IMR-90 (cell line): ENCODE data around the gene RPL27A. TPM values are rescaled to one million over a fixed set of nuclear protein-coding genes. Genes with fewer than 3 reads are reported as not detected.

Experiments
- ATAC-seq: fragments of 200-7000 bp; cut with Tn5 transposase; 2 replicates; pipeline ENCODE4 v1.9.1; 2020; ENCODE audit warnings: low read depth, mild to moderate bottlenecking, moderate library complexity
- BruUV-seq: library from RNA; stranded (reverse); fragments of 400-500 nt; replicated peaks from 2 replicates; lab custom pipeline; 2021; lab: Mats Ljungman, UMichigan
- CTCF ChIA-PET: fragments of 300-600 bp; formaldehyde crosslinking; extraction: SDS; loops from one replicate; lab custom pipeline; 2021; ENCODE audit warnings: antibody characterized with exemption; lab: Yijun Ruan, JAX
- POLR2A ChIA-PET: fragments of 300-600 bp; sonication (Branson Sonifier 250); formaldehyde crosslinking; loops from one replicate; lab custom pipeline; 2022; ENCODE audit warnings: antibody characterized with exemption; ENCODE audit not compliant: unreplicated experiment; lab: Charles Lee
- DNase-seq: peaks from one replicate; pipeline ENCODE4 v3.0.0; 2013
- H2AFZ ChIP-seq: replicated peaks from 2 replicates; pipeline ENCODE3; 2013; ENCODE audit warnings: low read length, mild to moderate bottlenecking; ENCODE audit not compliant: poor library complexity
- H2AK5ac ChIP-seq: 2 replicates; pipeline ENCODE4 v1.6.1; 2013; ENCODE audit warnings: low read depth, low read length, inconsistent platforms
- H2AK9ac ChIP-seq: replicated peaks from 2 replicates; pipeline ENCODE3; 2013; ENCODE audit warnings: mild to moderate bottlenecking, low read depth, low read length, moderate library complexity; ENCODE audit not compliant: poor library complexity
- H2BK120ac ChIP-seq: 2 replicates; pipeline ENCODE4 v1.6.1; 2013; ENCODE audit warnings: low read depth, low read length, inconsistent platforms
- H2BK15ac ChIP-seq: 3 replicates; pipeline ENCODE4 v1.6.1; 2013; ENCODE audit warnings: low read depth, low read length, inconsistent platforms
- H2BK20ac ChIP-seq: 2 replicates; pipeline ENCODE4 v1.6.1; 2013; ENCODE audit warnings: low read depth, mild to moderate bottlenecking, inconsistent platforms, low read length, moderate library complexity
- H2BK5ac ChIP-seq: 2 replicates; pipeline ENCODE4 v1.6.1; 2013; ENCODE audit warnings: mild to moderate bottlenecking, low read depth, low read length, inconsistent platforms; ENCODE audit not compliant: poor library complexity, severe bottlenecking
- H3K14ac ChIP-seq: replicated peaks from 2 replicates; pipeline ENCODE4 v1.6.1; 2013; ENCODE audit warnings: low read depth, low read length, inconsistent platforms
- H3K18ac ChIP-seq: 2 replicates; pipeline ENCODE4 v1.6.1; 2013; ENCODE audit warnings: low read depth, low read length, control low read depth
- H3K23ac ChIP-seq: 2 replicates; pipeline ENCODE4 v1.6.1; 2013; ENCODE audit warnings: low read depth, low read length, inconsistent platforms
- H3K27ac ChIP-seq: 2 replicates; pipeline ENCODE4 v1.5.1; 2013; ENCODE audit warnings: mild to moderate bottlenecking, control low read depth, low read length; ENCODE audit not compliant: insufficient read depth
- H3K27me3 ChIP-seq: 2 replicates; pipeline ENCODE4 v1.6.1; 2013; ENCODE audit warnings: low read length; ENCODE audit not compliant: control insufficient read depth, insufficient read depth
- H3K36me3 ChIP-seq: 2 replicates; pipeline ENCODE4 v1.6.1; 2013; ENCODE audit warnings: low read length, mixed read lengths; ENCODE audit not compliant: control insufficient read depth, insufficient read depth
- H3K4ac ChIP-seq: 2 replicates; pipeline ENCODE4 v1.6.1; 2013; ENCODE audit warnings: low read depth, low read length, inconsistent platforms
- H3K4me1 ChIP-seq: 2 replicates; pipeline ENCODE4 v1.6.1; 2013; ENCODE audit warnings: low read length, mixed read lengths; ENCODE audit not compliant: control insufficient read depth, insufficient read depth
- H3K4me2 ChIP-seq: 2 replicates; pipeline ENCODE4 v1.6.1; 2013; ENCODE audit warnings: low read depth, mild to moderate bottlenecking, control low read depth, low read length, moderate library complexity
- H3K4me3 ChIP-seq: 2 replicates; pipeline ENCODE4 v1.5.1; 2013; ENCODE audit warnings: low read depth, mild to moderate bottlenecking, control low read depth, low read length, moderate library complexity; ENCODE audit not compliant: insufficient read depth
- H3K56ac ChIP-seq: 2 replicates; pipeline ENCODE4 v1.6.1; 2013; ENCODE audit warnings: low read length, inconsistent platforms; ENCODE audit not compliant: insufficient read depth; ENCODE audit errors: extremely low read depth
- H3K79me1 ChIP-seq, 2 experiments: 2 replicates each; pipeline ENCODE4 v1.6.1; 2013; ENCODE audit warnings: low read length in 2 of 2, inconsistent platforms in 1 of 2, low read depth in 1 of 2
- H3K9ac ChIP-seq: 2 replicates; pipeline ENCODE4 v1.6.1; 2013; ENCODE audit warnings: low read depth, low read length, control low read depth
- H3K9me1 ChIP-seq: 2 replicates; pipeline ENCODE4 v1.6.1; 2013; ENCODE audit warnings: low read length, inconsistent platforms; ENCODE audit not compliant: insufficient read depth
- H3K9me3 ChIP-seq: 2 replicates; pipeline ENCODE4 v1.6.1; 2013; ENCODE audit warnings: low read length; ENCODE audit not compliant: control insufficient read depth, insufficient read depth
- H4K20me1 ChIP-seq: 2 replicates; pipeline ENCODE4 v1.6.1; 2013; ENCODE audit warnings: low read length, inconsistent platforms; ENCODE audit not compliant: insufficient read depth
- H4K5ac ChIP-seq: 2 replicates; pipeline ENCODE4 v1.6.1; 2013; ENCODE audit warnings: mild to moderate bottlenecking, low read depth, low read length, control low read depth
- H4K8ac ChIP-seq, 2 experiments: 2 replicates each; pipeline ENCODE4 v1.6.1; 2013; ENCODE audit warnings: low read depth in 2 of 2, low read length in 2 of 2, control low read depth in 1 of 2, inconsistent platforms in 1 of 2
- H4K91ac ChIP-seq: 2 replicates; pipeline ENCODE4 v1.6.1; 2013; ENCODE audit warnings: low read depth, low read length, inconsistent platforms; ENCODE audit not compliant: insufficient read depth
- BHLHE40 ChIP-seq: fragments of 150-350 bp; IDR thresholded peaks from 2 replicates; pipeline ENCODE4 v1.6.1; 2016; ENCODE audit warnings: mild to moderate bottlenecking, low read depth, low read length
- CEBPB ChIP-seq: IDR thresholded peaks from 2 replicates; pipeline ENCODE4 v1.6.1; 2012; ENCODE audit warnings: low read depth, low read length, improper control_type of control experiment
- CHD1 ChIP-seq: IDR thresholded peaks from 2 replicates; pipeline ENCODE4 v1.6.1; 2012; ENCODE audit warnings: low read depth, low read length, improper control_type of control experiment
- FOS ChIP-seq: fragments of 150-350 bp; IDR thresholded peaks from 2 replicates; pipeline ENCODE4 v1.6.1; 2016; ENCODE audit warnings: low read depth, low read length
- MAFK ChIP-seq: IDR thresholded peaks from 2 replicates; pipeline ENCODE4 v1.6.1; 2012; ENCODE audit warnings: low read depth, low read length, improper control_type of control experiment
- MAZ ChIP-seq: IDR thresholded peaks from 2 replicates; pipeline ENCODE4 v1.6.1; 2012; ENCODE audit warnings: low read depth, mild to moderate bottlenecking, low read length, improper control_type of control experiment, moderate library complexity, borderline replicate concordance
- NFE2L2 ChIP-seq: fragments of 150-350 bp; IDR thresholded peaks from 2 replicates; pipeline ENCODE4 v1.6.1; 2016; ENCODE audit warnings: low read depth, mild to moderate bottlenecking, low read length
- POLR2A ChIP-seq: IDR thresholded peaks from 2 replicates; pipeline ENCODE4 v1.6.1; 2012; ENCODE audit warnings: mild to moderate bottlenecking, low read depth, low read length
- RAD21 ChIP-seq: IDR thresholded peaks from 2 replicates; pipeline ENCODE4 v1.6.1; 2012; ENCODE audit warnings: low read length, improper control_type of control experiment
- RCOR1 ChIP-seq: IDR thresholded peaks from 2 replicates; pipeline ENCODE4 v1.6.1; 2012; ENCODE audit warnings: mild to moderate bottlenecking, low read length, improper control_type of control experiment; ENCODE audit not compliant: insufficient replicate concordance
- RFX5 ChIP-seq: IDR thresholded peaks from 2 replicates; pipeline ENCODE4 v1.8.0; 2012; ENCODE audit warnings: low read depth, mild to moderate bottlenecking, low read length, moderate library complexity
- SMC3 ChIP-seq: fragments of 150-350 bp; IDR thresholded peaks from 2 replicates; pipeline ENCODE4 v1.6.1; 2016; ENCODE audit warnings: low read depth, mild to moderate bottlenecking, antibody characterized with exemption, low read length, moderate library complexity
- WGBS, 2 experiments: methylation state at CpG; one replicate each; pipeline versions ENCODE4 v1.1.5 to v1.1.7; 2013; ENCODE audit warnings: missing lambda C conversion rate in 2 of 2; ENCODE audit not compliant: insufficient read length in 1 of 2; ENCODE audit errors: extremely low coverage in 2 of 2; 5-methylcytosine and 5-hydroxymethylcytosine counted together
- dilution Hi-C: fragments of 300-500 bp; cut with HindIII; formaldehyde crosslinking; loops from one replicate; pipeline ENCODE4 v1.14.3; 2018; ENCODE audit warnings: low sequenced_read_pairs; ENCODE audit not compliant: unreplicated experiment
- in situ Hi-C: fragments of 300-500 bp; cut with MboI; formaldehyde crosslinking; loops from 3 replicates; pipeline ENCODE4 v1.14.3; 2019; ENCODE audit warnings: low sequenced_read_pairs, inconsistent platforms, mixed read lengths
- intact Hi-C: fragments of 100-400 bp; cut with micrococcal nuclease; formaldehyde crosslinking; loops from 2 replicates; pipeline ENCODE4 v1.10.0; 2022
- polyA plus RNA-seq, 3 experiments: library from polyadenylated mRNA; depleted of rRNA; stranded (reverse); fragments of >200 nt; gene quantifications; 2 replicates each; pipeline ENCODE4 v1.2.3, GENCODE V29; 2012; ENCODE audit warnings: low replicate concordance in 1 of 3
- total RNA-seq: library from RNA; depleted of rRNA; stranded (reverse); fragments of >200 nt; gene quantifications from 2 replicates; pipeline ENCODE4 v1.2.3, GENCODE V29; 2012
- TF ChIP-seq, protein P1 (sequence below): fragments of 150-350 bp; IDR thresholded peaks from 2 replicates; pipeline ENCODE4 v1.6.1; 2016; ENCODE audit warnings: low read depth, mild to moderate bottlenecking, low read length, moderate library complexity, borderline replicate concordance
- TF ChIP-seq, protein P2 (sequence below): conservative IDR thresholded peaks from 2 replicates; pipeline ENCODE4 v1.5.1; 2012; ENCODE audit warnings: mild to moderate bottlenecking, low read depth, low read length, improper control_type of control experiment
- TF ChIP-seq, protein P3 (sequence below): fragments of 150-350 bp; IDR thresholded peaks from 2 replicates; pipeline ENCODE4 v1.6.1; 2017; ENCODE audit warnings: mild to moderate bottlenecking, antibody characterized with exemption, low read length, low read depth

Gene RPL27A
- total and polyA plus RNA-seq, 2 of the 4 experiments (the other 2 are of a cell fraction), result 786 to 849 TPM

DNA sequence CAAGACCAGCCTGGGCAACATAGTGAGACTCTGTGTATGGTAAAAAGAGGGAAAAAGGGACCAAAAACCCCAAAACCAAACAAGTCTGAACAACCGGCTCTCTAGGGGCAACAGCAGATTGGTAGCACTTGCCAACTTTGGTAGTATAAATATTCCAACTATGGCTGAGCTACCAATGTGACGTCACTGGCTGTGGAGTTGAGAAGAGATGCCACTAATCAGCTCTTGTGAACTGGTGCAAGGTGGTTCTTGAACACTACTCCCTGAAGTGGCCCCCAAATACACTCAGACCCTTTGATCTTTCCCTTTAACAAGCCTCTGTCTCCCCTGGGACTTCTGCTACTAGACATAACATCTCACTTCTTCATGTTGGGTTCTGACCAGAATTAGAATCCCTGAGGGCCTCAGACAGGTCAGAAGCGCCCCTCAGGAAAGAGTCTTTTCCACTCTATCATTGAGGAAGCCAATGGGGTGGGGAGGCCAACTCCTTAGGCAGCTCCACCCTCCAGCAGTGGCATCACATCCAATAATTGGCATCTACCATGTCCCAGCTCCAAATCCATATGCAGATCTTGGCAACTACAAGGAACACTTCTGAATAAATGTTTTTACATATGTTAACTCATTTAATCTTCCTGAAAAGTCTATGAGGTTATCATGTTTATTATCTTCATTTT, 49.2 kb downstream of the RPL27A start:
- no peak overlapping the region; the same call in 1 of the 2 replicates for H3K56ac ChIP-seq
- POLR2A ChIA-PET, result no interaction called here
- TF ChIP-seq, protein P1, sequence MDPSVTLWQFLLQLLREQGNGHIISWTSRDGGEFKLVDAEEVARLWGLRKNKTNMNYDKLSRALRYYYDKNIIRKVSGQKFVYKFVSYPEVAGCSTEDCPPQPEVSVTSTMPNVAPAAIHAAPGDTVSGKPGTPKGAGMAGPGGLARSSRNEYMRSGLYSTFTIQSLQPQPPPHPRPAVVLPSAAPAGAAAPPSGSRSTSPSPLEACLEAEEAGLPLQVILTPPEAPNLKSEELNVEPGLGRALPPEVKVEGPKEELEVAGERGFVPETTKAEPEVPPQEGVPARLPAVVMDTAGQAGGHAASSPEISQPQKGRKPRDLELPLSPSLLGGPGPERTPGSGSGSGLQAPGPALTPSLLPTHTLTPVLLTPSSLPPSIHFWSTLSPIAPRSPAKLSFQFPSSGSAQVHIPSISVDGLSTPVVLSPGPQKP, result no peak
- no peak for TF ChIP-seq RAD21
- no peak for TF ChIP-seq CHD1
- TF ChIP-seq CEBPB, result no peak
- no peak for TF ChIP-seq NFE2L2
- no peak for TF ChIP-seq MAFK
- no peak for TF ChIP-seq RFX5
- TF ChIP-seq MAZ, result no peak
- no peak for TF ChIP-seq BHLHE40
- TF ChIP-seq POLR2A, result no peak
- TF ChIP-seq, protein P2, sequence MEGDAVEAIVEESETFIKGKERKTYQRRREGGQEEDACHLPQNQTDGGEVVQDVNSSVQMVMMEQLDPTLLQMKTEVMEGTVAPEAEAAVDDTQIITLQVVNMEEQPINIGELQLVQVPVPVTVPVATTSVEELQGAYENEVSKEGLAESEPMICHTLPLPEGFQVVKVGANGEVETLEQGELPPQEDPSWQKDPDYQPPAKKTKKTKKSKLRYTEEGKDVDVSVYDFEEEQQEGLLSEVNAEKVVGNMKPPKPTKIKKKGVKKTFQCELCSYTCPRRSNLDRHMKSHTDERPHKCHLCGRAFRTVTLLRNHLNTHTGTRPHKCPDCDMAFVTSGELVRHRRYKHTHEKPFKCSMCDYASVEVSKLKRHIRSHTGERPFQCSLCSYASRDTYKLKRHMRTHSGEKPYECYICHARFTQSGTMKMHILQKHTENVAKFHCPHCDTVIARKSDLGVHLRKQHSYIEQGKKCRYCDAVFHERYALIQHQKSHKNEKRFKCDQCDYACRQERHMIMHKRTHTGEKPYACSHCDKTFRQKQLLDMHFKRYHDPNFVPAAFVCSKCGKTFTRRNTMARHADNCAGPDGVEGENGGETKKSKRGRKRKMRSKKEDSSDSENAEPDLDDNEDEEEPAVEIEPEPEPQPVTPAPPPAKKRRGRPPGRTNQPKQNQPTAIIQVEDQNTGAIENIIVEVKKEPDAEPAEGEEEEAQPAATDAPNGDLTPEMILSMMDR, result no peak
- no peak for TF ChIP-seq FOS
- TF ChIP-seq RCOR1, result no peak
- TF ChIP-seq SMC3, result no peak
- TF ChIP-seq, protein P3, sequence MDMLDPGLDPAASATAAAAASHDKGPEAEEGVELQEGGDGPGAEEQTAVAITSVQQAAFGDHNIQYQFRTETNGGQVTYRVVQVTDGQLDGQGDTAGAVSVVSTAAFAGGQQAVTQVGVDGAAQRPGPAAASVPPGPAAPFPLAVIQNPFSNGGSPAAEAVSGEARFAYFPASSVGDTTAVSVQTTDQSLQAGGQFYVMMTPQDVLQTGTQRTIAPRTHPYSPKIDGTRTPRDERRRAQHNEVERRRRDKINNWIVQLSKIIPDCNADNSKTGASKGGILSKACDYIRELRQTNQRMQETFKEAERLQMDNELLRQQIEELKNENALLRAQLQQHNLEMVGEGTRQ, result no peak

More for the DNA sequence above, 49.2 kb downstream of the RPL27A start:
- Histone ChIP-seq H3K18ac (no peak overlapping the region), H3K4me2 (no peak overlapping the region), H2AFZ (no peak overlapping the region), H2AK5ac (peak overlapping the region; percentile 65; the same call in 1 of the 2 replicates), H2AK9ac (no peak overlapping the region), H4K5ac (no peak overlapping the region), H3K4me3 (no peak overlapping the region), H3K36me3 (peaks cover 25% of the 10 kb centered on the region), H3K4me1 (peaks cover 37% of the 10 kb centered on the region), H2BK120ac (0 out of 2 replicates have a peak overlapping the region, but pooled peaks have one; percentile 35), H3K4ac (peak overlapping the region; percentile 46), H3K9ac (no peak overlapping the region), H2BK5ac (peak overlapping the region; percentile 69), H4K91ac (peak overlapping the region; percentile 30), H4K20me1 (peaks cover 9% of the 10 kb centered on the region), H3K23ac (peak overlapping the region; percentile 45; the same call in 1 of the 2 replicates), H2BK20ac (peak overlapping the region; percentile 36; the same call in 1 of the 2 replicates), H4K8ac (peak overlapping the region; percentile 66 to 72; a peak in 3 of 4 replicates), H3K9me1 (peaks cover 50% of the 10 kb centered on the region), H3K79me1 (peaks cover 30 to 93% of the 10 kb centered on the region in 2 experiments), H2BK15ac (peak overlapping the region; percentile 93; the same call in 2 of the 3 replicates), H3K9me3 (no peaks in the 10 kb centered on the region), H3K14ac (peak overlapping the region; percentile 95; the same call in 1 of the 2 replicates), H3K27ac (peak overlapping the region; percentile 72), H3K27me3 (no peaks in the 10 kb centered on the region)
- CTCF ChIA-PET, result no interaction called here
- in situ Hi-C loops, result no loop called here
- DNase-seq (no peak), ATAC-seq (no peak)
- intact Hi-C loops, result no loop called here
- dilution Hi-C loops, result no loop called here
- 80% methylated on average over 1 of the region's 3 CpGs; no CpG with 5 or more reads in 1 of the 2 experiments for WGBS, 2 experiments
- no TSS peak for BruUV-seq
